HG02938 (cell line): ENCODE measurements around the gene EVC2.

Experiments used
- ATAC-seq: cut with Tn5 transposase; IDR thresholded peaks from one replicate; pipeline ENCODE4 v1.9.1; 2021; ENCODE audit warnings: mild to moderate bottlenecking, moderate library complexity; ENCODE audit not compliant: unreplicated experiment

Gene EVC2

GRCh38 chr4:5686338-5686737 is 22.0 kb downstream of the EVC2 start:
- no peak for ATAC-seq

GRCh38 chr4:5685296-5685695 is 23.1 kb downstream of the EVC2 start:
- no peak for ATAC-seq

GRCh38 chr4:5683566-5683965 is 24.8 kb downstream of the EVC2 start:
- no peak for ATAC-seq

GRCh38 chr4:5678977-5679376 is 29.4 kb downstream of the EVC2 start:
- ATAC-seq, result no peak

- ATAC-seq, result no peak
Observed at GRCh38 chr4:5676763-5677162, 31.6 kb downstream of the EVC2 start.

DNA sequence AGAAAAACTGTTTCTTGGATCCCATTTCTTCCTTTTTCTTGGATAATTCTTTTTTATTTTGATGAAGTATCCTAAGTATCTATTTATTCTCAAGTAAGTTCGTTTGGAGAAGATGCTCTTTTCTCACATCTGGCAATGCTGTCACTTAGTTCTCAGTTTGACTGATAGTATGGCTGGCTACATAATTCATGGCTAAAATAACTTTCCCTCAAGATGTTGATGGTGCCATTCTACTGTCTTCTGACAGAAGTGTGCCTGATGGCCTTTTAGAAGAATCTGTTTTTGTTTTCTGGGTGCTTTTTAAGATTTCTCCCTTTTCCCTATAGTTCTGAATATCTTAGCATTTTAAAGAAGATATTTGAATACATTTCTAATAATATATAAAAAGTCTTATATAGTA is 41.6 kb downstream of the EVC2 start:
- no peak for ATAC-seq

DNA sequence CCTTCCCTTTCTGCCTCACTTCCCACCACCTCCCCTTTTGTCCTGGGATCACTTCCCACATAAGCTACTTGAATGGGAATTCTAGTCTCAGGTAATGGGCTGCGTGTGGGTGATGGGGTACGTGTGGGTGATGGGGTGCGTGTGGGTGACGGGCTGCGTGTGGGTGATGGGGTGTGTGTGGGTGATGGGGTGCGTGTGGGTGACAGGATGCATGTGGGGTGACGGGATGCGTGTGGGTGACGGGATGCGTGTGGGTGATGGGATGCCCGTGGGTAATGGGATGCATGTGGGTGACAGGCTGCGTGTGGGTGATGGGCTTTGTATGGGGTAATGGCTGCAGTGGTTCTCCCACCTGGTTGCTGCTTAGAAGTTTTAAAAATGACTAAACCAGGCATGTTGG is 43.6 kb downstream of the EVC2 start:
- ATAC-seq, result no peak

- ATAC-seq, result no peak
Observed at GRCh38 chr4:5662555-5662954, 45.8 kb downstream of the EVC2 start.

GRCh38 chr4:5661237-5661636 is 47.1 kb downstream of the EVC2 start:
- no peak for ATAC-seq

DNA sequence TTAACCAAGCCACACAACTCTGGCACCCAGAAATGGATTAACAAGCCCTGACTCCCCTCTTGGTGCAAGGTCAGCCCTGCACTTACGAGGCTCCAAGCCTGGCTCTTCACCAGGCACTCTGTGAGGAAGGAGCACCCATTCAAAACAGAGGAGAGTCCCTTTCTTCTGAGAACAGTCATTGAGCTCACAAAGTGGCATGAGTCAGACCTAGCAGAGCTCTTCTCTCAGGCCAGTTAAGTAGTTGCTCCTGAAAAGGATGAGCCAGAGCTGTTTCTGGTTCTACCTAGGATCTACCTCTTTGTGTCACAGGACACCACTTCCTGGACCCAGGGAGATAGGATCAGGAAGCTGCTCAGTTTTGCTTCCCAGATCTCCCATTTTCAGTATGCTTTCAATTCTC is 48.2 kb downstream of the EVC2 start:
- no peak for ATAC-seq

DNA sequence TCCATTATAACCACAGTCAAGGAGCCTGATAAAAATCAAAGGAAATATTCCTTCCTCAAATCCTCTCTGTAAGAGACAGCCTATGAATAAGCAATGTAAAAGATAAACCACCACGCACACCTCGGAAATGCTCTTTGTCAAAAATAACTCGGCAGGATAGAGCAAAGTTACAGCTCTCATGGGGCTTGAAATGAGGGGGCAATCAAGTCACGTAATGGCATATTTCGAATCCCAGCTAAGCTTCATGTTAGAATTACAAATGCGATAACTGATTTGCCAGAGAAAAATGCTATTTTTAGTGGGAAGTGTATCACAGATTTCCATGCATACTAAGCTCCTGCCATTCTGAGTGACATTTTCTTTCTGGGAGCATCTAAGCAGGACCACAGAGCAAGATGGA is 49.4 kb downstream of the EVC2 start:
- ATAC-seq, result no peak

DNA sequence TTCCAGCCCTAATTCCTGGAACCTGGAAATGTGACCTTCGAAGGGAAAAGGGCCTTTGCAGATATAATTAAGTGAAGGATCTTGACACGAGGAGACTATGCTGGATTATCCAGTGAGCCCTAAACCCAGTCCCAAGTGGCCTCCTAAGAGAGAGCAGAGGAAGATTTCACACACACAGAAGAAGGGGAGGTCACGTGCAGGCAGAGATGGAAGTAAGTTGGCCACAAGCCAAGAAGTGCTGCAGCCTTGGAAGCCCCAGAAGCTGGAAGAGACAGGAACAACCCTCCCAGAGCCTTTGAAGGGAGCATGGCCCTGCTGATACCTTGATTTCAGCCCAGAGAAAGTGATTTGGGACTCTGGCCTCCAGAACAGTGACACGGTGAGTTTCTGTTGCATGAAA is 51.9 kb downstream of the EVC2 start:
- ATAC-seq, result no peak

DNA sequence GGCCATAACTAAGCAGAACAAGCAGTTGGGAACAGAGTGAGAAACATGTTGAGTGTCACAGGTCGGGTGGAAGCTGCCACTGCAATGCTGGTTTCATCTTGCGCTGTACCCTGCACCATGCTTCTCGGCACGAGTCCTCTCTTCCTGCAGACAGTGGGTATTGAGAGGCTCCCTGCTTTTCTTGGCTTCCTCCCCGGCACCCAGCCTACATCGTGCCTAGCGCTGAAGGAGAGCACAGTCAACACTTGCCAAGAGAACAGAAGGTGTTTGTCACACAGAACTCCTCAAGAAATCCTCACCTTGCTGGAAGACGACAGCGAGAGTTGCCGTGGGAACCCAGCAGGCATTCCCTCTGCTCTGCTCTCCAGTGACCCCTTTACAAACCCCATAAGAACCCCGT is 53.6 kb downstream of the EVC2 start:
- ATAC-seq, result no peak

GRCh38 chr4:5651089-5651488 is 57.3 kb downstream of the EVC2 start:
- ATAC-seq, result no peak

- ATAC-seq, result no peak
Observed at GRCh38 chr4:5650040-5650439, 58.3 kb downstream of the EVC2 start.

GRCh38 chr4:5647351-5647750 is 61.0 kb downstream of the EVC2 start:
- no peak for ATAC-seq

DNA sequence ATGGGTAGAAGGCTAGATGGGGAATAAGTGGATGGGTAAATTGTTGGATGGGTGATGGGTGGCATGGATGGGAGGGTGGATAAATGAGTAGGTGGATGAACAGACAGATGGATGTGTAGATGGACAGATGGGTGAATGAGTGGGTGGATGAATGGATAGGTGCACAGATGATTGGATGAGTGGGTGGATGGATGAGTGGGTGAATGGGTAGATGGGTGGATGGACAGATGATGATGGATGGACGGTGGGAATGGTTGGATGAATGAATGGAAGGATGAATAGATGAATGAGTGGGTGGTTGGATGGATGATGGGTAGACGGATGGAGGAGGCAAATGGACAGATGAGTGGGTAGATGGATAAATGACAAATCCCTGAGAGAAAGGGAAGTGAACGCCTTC is 68.3 kb downstream of the EVC2 start:
- no peak for ATAC-seq

DNA sequence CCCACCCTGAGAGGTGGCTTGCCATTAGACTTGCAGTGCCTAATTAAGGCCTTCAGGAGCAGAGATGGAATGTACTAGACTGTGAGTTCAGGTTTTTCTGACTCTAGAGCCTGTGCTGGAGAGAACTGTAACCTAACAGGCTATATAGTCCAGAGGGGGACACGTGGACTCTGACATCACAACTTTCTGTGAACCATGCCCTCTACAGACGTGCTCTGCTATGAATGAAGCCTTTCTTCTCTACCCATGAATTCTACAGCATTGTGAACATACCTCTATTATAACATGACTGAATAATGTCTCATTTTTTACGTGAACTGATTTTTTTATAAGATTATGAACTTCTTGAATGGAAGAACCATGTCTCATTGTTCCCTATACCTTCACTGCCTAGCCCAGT is 68.8 kb downstream of the EVC2 start:
- no peak for ATAC-seq

DNA sequence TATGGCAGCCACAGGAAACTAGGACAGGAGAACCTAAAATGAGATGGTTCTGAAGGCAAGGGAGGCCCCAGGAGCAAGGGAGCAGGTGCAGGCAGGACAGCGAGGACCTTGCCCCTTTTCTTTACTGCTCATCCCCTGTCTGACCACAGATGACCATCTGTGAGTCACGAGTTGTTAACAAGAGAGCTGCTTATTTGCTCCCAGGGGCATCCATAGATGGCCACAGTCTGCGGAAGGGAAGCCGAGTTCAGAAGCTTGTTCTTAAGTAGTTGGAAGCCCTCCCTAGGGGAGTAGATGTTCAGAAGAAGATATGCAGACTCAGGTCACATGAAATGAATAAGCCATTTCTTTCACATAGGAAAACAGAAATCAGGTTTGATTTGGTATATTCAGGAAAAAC is 69.4 kb downstream of the EVC2 start:
- ATAC-seq, result no peak

DNA sequence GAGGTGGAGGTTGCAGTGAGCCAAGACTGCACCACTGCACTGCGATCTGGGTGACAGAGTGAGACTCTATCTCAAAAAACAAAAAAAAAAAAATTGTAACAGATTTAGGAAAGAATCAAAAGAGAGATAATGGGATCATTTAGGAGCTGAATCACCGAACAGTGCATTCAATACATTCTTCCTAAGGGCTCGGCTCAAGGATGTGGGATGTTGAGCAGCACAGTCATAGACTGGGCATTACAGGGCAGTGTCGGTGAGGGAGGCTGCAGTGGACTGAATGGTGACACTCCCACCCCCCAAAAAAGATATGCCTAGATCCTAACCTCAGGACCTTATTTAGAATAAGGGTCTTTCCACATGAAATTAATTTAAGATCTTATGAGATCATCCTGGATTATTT is 70.0 kb downstream of the EVC2 start:
- ATAC-seq, result no peak

DNA sequence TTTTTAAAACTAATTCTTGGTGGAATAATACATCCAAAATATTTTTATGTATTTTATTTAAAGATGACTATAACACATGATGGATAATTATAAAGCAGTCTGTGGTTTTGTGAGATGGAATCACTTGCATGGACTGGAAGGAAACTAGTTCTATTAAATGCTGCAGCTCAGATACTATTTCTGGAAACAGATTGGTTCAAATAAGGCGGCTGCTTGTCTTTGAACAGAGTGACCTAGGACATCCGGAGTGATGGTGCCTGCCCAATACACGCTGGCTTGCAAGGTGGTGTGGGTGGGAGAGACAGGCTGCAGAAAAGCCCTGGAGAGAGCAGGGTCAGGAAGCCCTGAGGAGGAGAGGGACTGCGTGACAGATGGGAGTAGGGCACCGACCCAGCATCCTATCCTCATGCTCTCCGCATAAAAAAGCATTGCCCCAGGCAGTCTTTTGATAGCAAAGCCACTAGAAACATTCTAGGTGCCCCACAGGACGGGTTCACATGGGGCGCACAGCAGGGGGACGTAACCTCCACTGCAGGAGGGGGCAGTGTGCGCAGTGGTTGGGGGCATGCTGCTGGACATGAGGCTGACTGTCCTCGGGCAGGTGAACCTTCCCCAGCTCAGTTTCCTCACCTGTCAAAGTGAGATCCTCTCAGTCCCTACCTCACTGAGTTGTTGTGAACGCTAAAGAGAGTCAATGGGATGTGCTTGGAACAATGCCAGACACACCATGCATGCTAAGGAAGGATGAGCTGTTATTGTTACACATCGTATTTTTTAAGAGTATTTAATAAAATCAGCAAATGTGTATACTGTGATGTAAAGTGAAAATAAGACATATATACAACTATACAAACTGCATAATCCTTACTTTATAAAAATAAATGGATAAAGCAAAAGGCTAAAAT is 71.3 kb downstream of the EVC2 start:
- ATAC-seq, result no peak

DNA sequence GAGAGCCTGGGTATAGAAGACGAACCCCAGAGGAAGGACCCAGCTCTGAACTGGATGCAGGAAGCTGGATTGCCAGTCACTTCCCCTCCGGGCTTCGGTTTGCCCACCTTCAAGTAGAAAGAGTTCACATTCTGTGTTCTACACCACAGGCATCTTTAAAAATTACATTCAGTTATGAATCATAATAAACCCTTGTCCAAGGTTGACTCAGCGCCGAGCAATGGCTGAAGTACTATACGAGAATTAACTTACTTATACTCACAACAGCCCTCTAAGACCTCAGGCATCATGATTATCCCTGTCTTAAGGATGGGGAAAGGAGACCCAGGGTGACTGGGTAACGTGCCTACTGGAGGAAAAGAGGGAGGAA is 72.5 kb downstream of the EVC2 start:
- ATAC-seq, result no peak

DNA sequence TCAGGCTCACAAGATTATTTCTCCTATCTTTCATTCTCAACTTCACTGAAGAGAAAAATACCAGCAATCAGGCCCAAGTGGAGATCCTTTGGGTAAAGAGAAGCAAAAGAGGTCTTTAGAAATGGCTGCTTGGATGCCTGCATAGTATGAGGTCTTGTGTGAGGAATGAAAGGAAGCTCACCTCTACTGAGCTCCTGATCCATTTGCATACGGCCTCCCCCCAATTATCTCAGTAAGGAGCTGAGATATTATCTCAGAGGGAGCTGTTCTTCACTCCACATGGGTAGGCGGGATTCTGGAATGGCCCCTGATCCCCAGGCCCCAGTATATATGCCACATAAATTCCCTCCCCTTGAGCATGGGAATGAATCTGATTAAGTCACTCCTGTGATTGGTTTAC is 75.8 kb downstream of the EVC2 start:
- no peak for ATAC-seq
